ENCODE data around the gene APLNR. TPM values are rescaled to one million over a fixed set of nuclear protein-coding genes. Genes with fewer than 3 reads are reported as not detected.

The APLNR gene
- total RNA-seq, 1 experiment from 2014 or later = not detected

Other genes starting within 250 kb of the APLNR start
- not detected in 2 replicates for gene OR5AK2, start 248.3 kb downstream of the APLNR start, total RNA-seq (2014; rRNA removed; shearing (Covaris generic))
- gene LRRC55, start 55.3 kb downstream of the APLNR start, total RNA-seq (2014; rRNA removed; shearing (Covaris generic)) = not detected in 2 replicates
- 17.8 and 19.1 TPM in 2 replicates for gene TNKS1BP1, start 87.7 kb upstream of the APLNR start, total RNA-seq (2014; rRNA removed; shearing (Covaris generic))
- gene SSRP1, start 98.6 kb upstream of the APLNR start, total RNA-seq (2014; rRNA removed; shearing (Covaris generic)) = 120 and 125 TPM in 2 replicates
- gene P2RX3, start 101.1 kb upstream of the APLNR start, total RNA-seq (2014; rRNA removed; shearing (Covaris generic)) = not detected in 2 replicates
- gene PRG3, start 143.9 kb upstream of the APLNR start, total RNA-seq (2014; rRNA removed; shearing (Covaris generic)) = not detected in 2 replicates
- not detected in 2 replicates for gene PRG2, start 153.4 kb upstream of the APLNR start, total RNA-seq (2014; rRNA removed; shearing (Covaris generic))
- not detected in 2 replicates for gene SLC43A3, start 189.9 kb upstream of the APLNR start, total RNA-seq (2014; rRNA removed; shearing (Covaris generic))
- gene RTN4RL2, start 223.3 kb upstream of the APLNR start, total RNA-seq (2014; rRNA removed; shearing (Covaris generic)) = 0.45 and 0.72 TPM in 2 replicates

Data from NCI-H460 (cell line).